Subcutaneous adipose tissue (tissue), 4 donors: ENCODE data around the gene GAK. TPM values are rescaled to one million over a fixed set of nuclear protein-coding genes. Genes with fewer than 3 reads are reported as not detected.

Experiments
- CTCF ChIP-seq: fragments of 450-650 bp; IDR thresholded peaks from one replicate; pipeline ENCODE4 v1.5.1; 2016; ENCODE audit warnings: low read depth, mild to moderate bottlenecking, control low read depth, antibody characterized with exemption, moderate library complexity
- total RNA-seq, 4 donors: library from RNA; depleted of rRNA; stranded (reverse); fragments of >200 nt; gene quantifications; one replicate each; pipeline ENCODE4 v1.1.0, GENCODE V29; 2016

The GAK gene
- total RNA-seq, 4 donors from 2014 or later, result 37.3 to 124 (median 58.7) TPM

- no peak for TF ChIP-seq CTCF
These were observed 31.4 kb downstream of the GAK start for GRCh38 chr4:900721-901120.

DNA sequence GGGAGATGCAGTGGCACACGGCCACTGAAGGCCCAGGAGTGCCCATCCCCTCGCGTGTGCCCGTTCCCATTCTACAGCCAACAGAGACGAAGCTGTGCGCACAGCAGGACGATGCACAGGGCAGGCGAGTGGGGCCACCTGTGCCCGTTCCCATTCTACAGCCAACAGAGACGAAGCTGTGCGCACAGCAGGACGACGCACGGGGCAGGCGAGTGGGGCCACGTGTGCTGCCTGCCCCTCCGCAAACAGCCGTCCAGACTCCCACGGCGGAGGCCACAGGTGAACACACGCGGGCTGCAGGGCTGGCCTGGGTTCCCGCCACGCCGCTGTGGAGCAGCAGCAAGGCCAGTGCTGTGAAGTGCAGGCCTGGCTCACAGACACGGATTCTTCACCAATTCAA is 32.0 kb downstream of the GAK start:
- TF ChIP-seq CTCF, result no peak

DNA sequence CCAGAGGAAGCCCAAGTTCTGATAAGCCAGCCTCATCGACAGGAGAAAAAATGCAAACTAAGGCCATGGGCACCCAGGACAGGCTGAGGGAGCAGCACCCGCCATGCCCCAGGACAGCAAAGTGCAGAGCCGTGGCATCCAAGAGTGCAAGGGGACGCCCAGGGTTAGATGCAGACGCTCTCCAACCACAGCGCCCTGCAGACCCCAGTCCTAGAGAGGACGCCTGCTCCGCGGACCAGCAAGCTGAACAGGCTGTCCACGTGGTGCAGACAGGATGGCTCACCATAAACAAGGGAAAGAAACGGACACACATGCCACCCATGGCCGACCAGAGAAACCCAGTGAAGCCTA is 32.6 kb downstream of the GAK start:
- TF ChIP-seq CTCF, result no peak

GRCh38 chr4:898869-899555 is 33.1 kb downstream of the GAK start:
- no peak for TF ChIP-seq CTCF

DNA sequence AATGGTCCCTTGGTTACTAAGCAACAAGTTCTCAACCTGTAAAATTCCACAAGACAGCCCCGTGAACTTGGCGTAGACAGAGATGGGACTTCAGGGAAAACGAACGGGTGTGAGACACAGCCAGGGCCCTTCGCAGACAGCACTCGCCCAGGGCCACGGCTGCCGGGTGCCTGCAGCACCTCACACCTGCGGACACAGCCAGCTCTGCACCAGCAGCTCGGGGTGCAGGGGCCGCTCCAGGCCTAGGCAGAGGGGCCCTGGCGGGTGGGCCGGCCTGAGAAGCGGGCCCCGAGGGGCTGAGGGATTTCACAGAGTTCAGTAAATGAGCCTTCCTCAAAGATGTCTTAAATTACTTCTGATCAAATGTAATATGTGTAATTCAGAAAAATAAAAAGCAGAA is 34.0 kb downstream of the GAK start:
- TF ChIP-seq CTCF, result no peak

- no peak for TF ChIP-seq CTCF
These were observed 35.5 kb downstream of the GAK start for GRCh38 chr4:896630-897029.

DNA sequence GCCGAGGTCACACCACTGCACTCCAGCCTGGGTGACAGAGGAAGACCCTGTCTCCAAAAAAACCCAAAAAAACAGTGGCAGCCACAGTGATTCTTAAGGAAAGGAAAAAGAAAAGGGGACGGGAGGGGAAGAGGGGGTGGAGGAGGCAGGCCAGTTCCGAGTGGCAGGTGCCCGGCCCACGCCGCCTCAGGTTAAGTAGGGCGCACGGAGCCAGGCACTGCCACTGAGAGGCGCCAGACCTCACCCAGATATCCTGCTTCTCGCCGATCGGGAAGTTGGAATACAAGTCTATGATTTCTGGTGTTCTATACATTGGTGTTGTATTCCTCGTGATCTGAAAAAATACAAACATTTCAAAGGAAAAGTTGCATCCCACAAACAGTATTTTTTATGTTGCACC is 35.9 kb downstream of the GAK start:
- TF ChIP-seq CTCF, result no peak
